Sigmoid colon (tissue), 7 donors: ENCODE data around the gene DHX32. TPM values are rescaled to one million over a fixed set of nuclear protein-coding genes. Genes with fewer than 3 reads are reported as not detected.

Experiments used
- DNase-seq: peaks from one replicate; pipeline ENCODE4 v3.0.0-alpha.2; 2019
- H3K27ac ChIP-seq, 4 donors: fragments of 200-600 bp; sonication (generic); one replicate each; pipeline ENCODE4 v1.5.1; 2016 to 2019; ENCODE audit warnings: mild to moderate bottlenecking in 1 of 4
- H3K27me3 ChIP-seq, 3 donors: fragments of 200-600 bp; sonication (generic); one replicate each; pipeline ENCODE4 v1.5.1; 2019; ENCODE audit warnings: mild to moderate bottlenecking in 1 of 3
- H3K36me3 ChIP-seq, 4 donors: fragments of 200-600 bp; sonication (generic); one replicate each; pipeline ENCODE4 v1.5.1; 2016 to 2019
- H3K4me1 ChIP-seq, 4 donors: fragments of 200-600 bp; sonication (generic); one replicate each; pipeline ENCODE4 v1.5.1; 2017 to 2019
- H3K4me3 ChIP-seq, 4 donors: fragments of 200-600 bp; sonication (generic); one replicate each; pipeline ENCODE4 v1.5.1; 2017 to 2019; ENCODE audit warnings: mild to moderate bottlenecking in 2 of 4, moderate library complexity in 1 of 4
- H3K9me3 ChIP-seq, 4 donors: fragments of 200-600 bp in 3 of 4; sonication (generic) in 3 of 4; one replicate each; pipeline versions ENCODE4 v1.5.1 to v1.6.1; 2013 to 2019
- EP300 ChIP-seq, 4 donors: sonication (generic); formaldehyde crosslinking; IDR thresholded peaks; one replicate each; pipeline ENCODE4 v1.6.1; 2017; ENCODE audit warnings: antibody characterized with exemption in 4 of 4
- POLR2A ChIP-seq, 2 donors: fragments of 450-650 bp; IDR thresholded peaks; one replicate each; pipeline ENCODE4 v1.6.1; 2016; ENCODE audit warnings: antibody characterized with exemption in 2 of 2, mild to moderate bottlenecking in 2 of 2, moderate library complexity in 2 of 2
- POLR2AphosphoS5 ChIP-seq, 4 donors: sonication (generic); formaldehyde crosslinking; IDR thresholded peaks; one replicate each; pipeline ENCODE4 v1.6.1; 2017; ENCODE audit warnings: antibody characterized with exemption in 4 of 4
- WGBS, 2 donors: extraction: QIAGEN DNeasy Blood & Tissue Kit; methylation state at CpG; one replicate each; pipeline ENCODE4 v1.1.7; 2013; 5-methylcytosine and 5-hydroxymethylcytosine counted together
- intact Hi-C: fragments of 100-400 bp; cut with DNase I; formaldehyde crosslinking; loops from one replicate; pipeline ENCODE4 v1.15.1; 2023
- polyA plus RNA-seq, 3 donors: library from polyadenylated mRNA; stranded (reverse); fragments of 200-250 nt; gene quantifications; one replicate each; pipeline ENCODE4 v1.2.3, GENCODE V29; 2013
- total RNA-seq, 4 donors: library from RNA; depleted of rRNA; stranded (reverse); fragments of >200 nt; gene quantifications; one replicate each; pipeline ENCODE4 v1.1.0, GENCODE V29; 2016
- TF ChIP-seq, protein P1 (sequence below), 4 experiments: fragments of 450-650 bp in 3 of 4; fragments of 200-600 bp in 1 of 4; IDR thresholded peaks; one replicate each; pipeline ENCODE4 v1.5.1; 2016 to 2019; ENCODE audit warnings: antibody characterized with exemption in 4 of 4, mild to moderate bottlenecking in 3 of 4, moderate library complexity in 2 of 4
- donor health status: healthy with polysubstance abuse.
- donor health status: Bipolar disorder and iron deficiency.
- donor health status: healthy.

The DHX32 gene
- total and polyA plus RNA-seq, 7 donors: 16.0 to 57.8 (median 22.4) TPM

DNA sequence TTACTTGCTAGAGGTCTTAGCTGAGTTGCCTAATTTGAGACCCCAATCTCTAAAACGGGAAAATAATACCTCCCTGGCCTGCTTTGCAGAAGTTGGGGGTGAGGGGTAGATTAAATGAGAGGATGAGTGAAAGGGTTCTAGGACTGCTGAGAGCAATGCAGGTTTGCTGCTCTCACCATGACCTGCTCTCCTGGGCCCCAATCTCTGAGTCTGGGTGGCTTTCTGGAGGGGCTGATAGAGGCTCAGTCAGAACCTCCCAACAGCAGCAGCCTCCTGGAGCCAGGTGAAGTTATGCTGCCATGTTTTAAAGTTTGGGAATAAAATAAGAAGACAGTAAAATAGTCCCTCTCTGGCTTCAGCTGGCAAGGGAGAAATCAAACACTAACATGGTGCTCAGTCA lies 65.3 kb downstream of the DHX32 start:
- intact Hi-C loops: no loop called here
- peaks cover 7 to 56% (median 27%) of the 10 kb centered on the region in 4 donors for H3K36me3 ChIP-seq
- H3K4me1 ChIP-seq: no peaks in the 10 kb centered on the region
- H3K27me3 ChIP-seq: no peaks in the 10 kb centered on the region
- TF ChIP-seq POLR2AphosphoS5 (IDR thresholded peaks at IDR 0.05) (no peak), EP300 (IDR thresholded peaks at IDR 0.05) (no peak), POLR2A (IDR thresholded peaks at IDR 0.05) (no peak)
- TF ChIP-seq, protein P1, sequence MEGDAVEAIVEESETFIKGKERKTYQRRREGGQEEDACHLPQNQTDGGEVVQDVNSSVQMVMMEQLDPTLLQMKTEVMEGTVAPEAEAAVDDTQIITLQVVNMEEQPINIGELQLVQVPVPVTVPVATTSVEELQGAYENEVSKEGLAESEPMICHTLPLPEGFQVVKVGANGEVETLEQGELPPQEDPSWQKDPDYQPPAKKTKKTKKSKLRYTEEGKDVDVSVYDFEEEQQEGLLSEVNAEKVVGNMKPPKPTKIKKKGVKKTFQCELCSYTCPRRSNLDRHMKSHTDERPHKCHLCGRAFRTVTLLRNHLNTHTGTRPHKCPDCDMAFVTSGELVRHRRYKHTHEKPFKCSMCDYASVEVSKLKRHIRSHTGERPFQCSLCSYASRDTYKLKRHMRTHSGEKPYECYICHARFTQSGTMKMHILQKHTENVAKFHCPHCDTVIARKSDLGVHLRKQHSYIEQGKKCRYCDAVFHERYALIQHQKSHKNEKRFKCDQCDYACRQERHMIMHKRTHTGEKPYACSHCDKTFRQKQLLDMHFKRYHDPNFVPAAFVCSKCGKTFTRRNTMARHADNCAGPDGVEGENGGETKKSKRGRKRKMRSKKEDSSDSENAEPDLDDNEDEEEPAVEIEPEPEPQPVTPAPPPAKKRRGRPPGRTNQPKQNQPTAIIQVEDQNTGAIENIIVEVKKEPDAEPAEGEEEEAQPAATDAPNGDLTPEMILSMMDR (IDR thresholded peaks at IDR 0.05): no peak
- DNase-seq: no peak
- WGBS, 2 donors: 0% methylated on average over 1 of the region's 1 CpG
- H3K4me3 ChIP-seq: no peak overlapping the region
- no peaks in the 10 kb centered on the region for H3K9me3 ChIP-seq
- H3K27ac ChIP-seq: no peak overlapping the region

- TF ChIP-seq, protein P1 (IDR thresholded peaks at IDR 0.05): no peak
- no peak for TF ChIP-seq POLR2A (IDR thresholded peaks at IDR 0.05)
- peaks cover 7 to 89% (median 42%) of the 10 kb centered on the region in 4 donors for H3K36me3 ChIP-seq
- H3K4me3 ChIP-seq: no peak overlapping the region
- no peaks in the 10 kb centered on the region for H3K9me3 ChIP-seq
- no peak overlapping the region for H3K27ac ChIP-seq
- WGBS, 2 donors: 92 to 93% methylated on average over 1 of the region's 1 CpG
- H3K4me1 ChIP-seq: no peaks in the 10 kb centered on the region
- intact Hi-C loops: no loop called here
- no peak for DNase-seq
- no peaks in the 10 kb centered on the region for H3K27me3 ChIP-seq
Observed at GRCh38 chr10:125812128-125812750, 68.9 kb downstream of the DHX32 start.

DNA sequence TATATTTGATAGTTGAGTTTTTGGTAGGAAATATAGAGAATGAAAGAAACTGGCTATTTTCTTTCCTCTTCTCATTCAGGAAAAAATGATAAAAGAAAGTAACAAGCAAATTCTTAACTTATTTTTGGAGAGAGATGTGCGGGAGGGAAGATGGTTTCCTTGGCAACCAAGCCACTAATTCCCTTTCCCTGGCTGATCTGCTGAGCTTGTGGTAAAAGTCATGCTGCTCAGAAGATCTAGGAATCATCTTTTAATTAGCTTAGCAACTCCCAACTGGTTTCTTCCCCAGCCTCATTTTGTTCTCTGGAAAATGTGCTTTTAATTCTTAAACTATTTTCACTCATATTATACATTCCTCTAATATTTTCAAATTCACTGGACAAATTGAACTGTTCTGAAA lies 69.8 kb downstream of the DHX32 start:
- 96 to 98% methylated on average over 1 of the region's 1 CpG for WGBS, 2 donors
- Histone ChIP-seq H3K27me3 (no peaks in the 10 kb centered on the region), H3K4me1 (no peaks in the 10 kb centered on the region), H3K9me3 (no peaks in the 10 kb centered on the region), H3K27ac (no peak overlapping the region), H3K36me3 (peaks cover 7 to 97% (median 47%) of the 10 kb centered on the region in 4 donors), H3K4me3 (no peak overlapping the region)
- DNase-seq: no peak
- intact Hi-C loops: no loop called here
- TF ChIP-seq POLR2A (IDR thresholded peaks at IDR 0.05) (no peak), POLR2AphosphoS5 (IDR thresholded peaks at IDR 0.05) (no peak), EP300 (IDR thresholded peaks at IDR 0.05) (no peak)
- TF ChIP-seq, protein P1 (IDR thresholded peaks at IDR 0.05): no peak

DNA sequence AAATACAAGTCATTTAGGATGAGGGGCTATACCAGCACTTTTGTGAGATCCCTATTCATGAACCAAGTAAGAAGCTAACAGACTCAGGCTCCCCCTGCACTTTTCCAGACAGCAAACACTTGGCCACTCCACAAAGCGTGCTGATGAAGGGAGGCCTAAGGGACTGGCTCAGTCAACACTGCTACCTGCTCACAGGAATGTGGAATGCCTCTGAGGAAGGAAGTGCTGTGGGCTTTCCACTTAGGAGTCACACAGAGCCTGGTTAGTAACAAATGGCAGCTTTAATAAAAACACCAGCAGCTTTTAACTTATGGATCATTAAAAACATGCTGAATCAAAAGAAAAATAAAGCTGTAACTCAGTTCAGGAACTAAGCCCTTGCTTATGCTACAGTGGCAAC lies 73.0 kb downstream of the DHX32 start:
- DNase-seq: no peak
- H3K36me3 ChIP-seq: peaks cover 0 to 91% (median 32%) of the 10 kb centered on the region in 4 donors
- no peaks in the 10 kb centered on the region for H3K4me1 ChIP-seq
- H3K27me3 ChIP-seq: no peaks in the 10 kb centered on the region
- no peak overlapping the region for H3K4me3 ChIP-seq
- H3K27ac ChIP-seq: no peak overlapping the region
- 88 to 90% methylated on average over 1 of the region's 1 CpG for WGBS, 2 donors
- intact Hi-C loops: no loop called here
- H3K9me3 ChIP-seq: no peaks in the 10 kb centered on the region
- TF ChIP-seq, protein P1 (IDR thresholded peaks at IDR 0.05): no peak
- TF ChIP-seq POLR2A (IDR thresholded peaks at IDR 0.05): no peak

- Histone ChIP-seq H3K4me3 (no peak overlapping the region), H3K27ac (no peak overlapping the region), H3K27me3 (no peaks in the 10 kb centered on the region), H3K9me3 (no peaks in the 10 kb centered on the region), H3K36me3 (peaks cover 5 to 76% (median 20%) of the 10 kb centered on the region in 4 donors), H3K4me1 (no peaks in the 10 kb centered on the region)
- 94 to 95% methylated on average over 7 of the region's 7 CpGs for WGBS, 2 donors
- DNase-seq: no peak
- TF ChIP-seq, protein P1 (IDR thresholded peaks at IDR 0.05): no peak
- TF ChIP-seq EP300 (IDR thresholded peaks at IDR 0.05) (no peak), POLR2AphosphoS5 (IDR thresholded peaks at IDR 0.05) (no peak), POLR2A (IDR thresholded peaks at IDR 0.05) (no peak)
- intact Hi-C loops: no loop called here
Observed at GRCh38 chr10:125802739-125803138, 78.4 kb downstream of the DHX32 start.
